KOPT-K1 (cell line): Measurements from ENCODE around the gene STAB1.

Source experiments
- H3K27ac ChIP-seq: fragments of 200-600 bp; sonication (generic); 2 replicates; pipeline ENCODE4 v1.5.1; 2016; ENCODE audit warnings: antibody characterized with exemption, mild to moderate bottlenecking, low read depth, low read length; ENCODE audit not compliant: poor library complexity, severe bottlenecking
- H3K36me3 ChIP-seq: fragments of 200-600 bp; sonication (generic); 2 replicates; pipeline ENCODE4 v1.5.1; 2017; ENCODE audit warnings: antibody characterized with exemption, mild to moderate bottlenecking, low read length, moderate library complexity; ENCODE audit not compliant: insufficient read depth
- H3K9me3 ChIP-seq: fragments of 200-600 bp; sonication (generic); 2 replicates; pipeline ENCODE4 v1.5.1; 2017; ENCODE audit warnings: antibody characterized with exemption, low read length, mild to moderate bottlenecking; ENCODE audit not compliant: insufficient read depth, poor library complexity, severe bottlenecking

The STAB1 gene

GRCh38 chr3:52490035-52490938 lies 4.9 kb upstream of the STAB1 start:
- no peak overlapping the region for H3K27ac ChIP-seq
- H3K9me3 ChIP-seq: no peaks in the 10 kb centered on the region
- peaks cover 83% of the 10 kb centered on the region for H3K36me3 ChIP-seq

GRCh38 chr3:52490939-52491526 lies 4.1 kb upstream of the STAB1 start:
- H3K36me3 ChIP-seq: peaks cover 76% of the 10 kb centered on the region
- no peak overlapping the region for H3K27ac ChIP-seq
- no peaks in the 10 kb centered on the region for H3K9me3 ChIP-seq

GRCh38 chr3:52492059-52492458 lies 3.1 kb upstream of the STAB1 start:
- H3K9me3 ChIP-seq: no peaks in the 10 kb centered on the region
- peaks cover 65% of the 10 kb centered on the region for H3K36me3 ChIP-seq
- no peak overlapping the region for H3K27ac ChIP-seq

GRCh38 chr3:52493232-52494017 lies 1.7 kb upstream of the STAB1 start:
- no peak overlapping the region for H3K27ac ChIP-seq
- H3K9me3 ChIP-seq: no peaks in the 10 kb centered on the region
- H3K36me3 ChIP-seq: peaks cover 52% of the 10 kb centered on the region

GRCh38 chr3:52494445-52494844 lies 693 bp upstream of the STAB1 start:
- no peak overlapping the region for H3K27ac ChIP-seq
- peaks cover 43% of the 10 kb centered on the region for H3K36me3 ChIP-seq
- no peaks in the 10 kb centered on the region for H3K9me3 ChIP-seq

GRCh38 chr3:52495777-52496602 lies 852 bp downstream of the STAB1 start:
- peaks cover 27% of the 10 kb centered on the region for H3K36me3 ChIP-seq
- no peak overlapping the region for H3K27ac ChIP-seq
- no peaks in the 10 kb centered on the region for H3K9me3 ChIP-seq

- Histone ChIP-seq H3K9me3 (no peaks in the 10 kb centered on the region), H3K27ac (no peak overlapping the region), H3K36me3 (peaks cover 3% of the 10 kb centered on the region; the same call in 1 of the 2 replicates)
Measured at GRCh38 chr3:52498137-52499054, 3.3 kb downstream of the STAB1 start.

- Histone ChIP-seq H3K36me3 (no peaks in the 10 kb centered on the region), H3K27ac (no peak overlapping the region), H3K9me3 (no peaks in the 10 kb centered on the region)
Measured at GRCh38 chr3:52501046-52501445, 5.9 kb downstream of the STAB1 start.

- no peaks in the 10 kb centered on the region for H3K36me3 ChIP-seq
- H3K9me3 ChIP-seq: no peaks in the 10 kb centered on the region
- H3K27ac ChIP-seq: no peak overlapping the region
Measured at GRCh38 chr3:52502001-52502400, 6.9 kb downstream of the STAB1 start.

GRCh38 chr3:52502808-52503350 lies 7.7 kb downstream of the STAB1 start:
- H3K27ac ChIP-seq: no peak overlapping the region
- H3K9me3 ChIP-seq: no peaks in the 10 kb centered on the region
- no peaks in the 10 kb centered on the region for H3K36me3 ChIP-seq

GRCh38 chr3:52503788-52504424 lies 8.8 kb downstream of the STAB1 start:
- Histone ChIP-seq H3K9me3 (no peaks in the 10 kb centered on the region), H3K27ac (no peak overlapping the region), H3K36me3 (no peaks in the 10 kb centered on the region)

GRCh38 chr3:52504977-52505376 lies 9.8 kb downstream of the STAB1 start:
- no peak overlapping the region for H3K27ac ChIP-seq
- no peaks in the 10 kb centered on the region for H3K36me3 ChIP-seq
- no peaks in the 10 kb centered on the region for H3K9me3 ChIP-seq

- Histone ChIP-seq H3K9me3 (no peaks in the 10 kb centered on the region), H3K36me3 (no peaks in the 10 kb centered on the region), H3K27ac (no peak overlapping the region)
Measured at GRCh38 chr3:52506266-52506966, 11.3 kb downstream of the STAB1 start.
